Activated CD4-positive, CD25-positive, alpha-beta regulatory T cell treated with anti-CD3 and anti-CD28 coated beads, Interleukin-2, amount 50 U/mL, for 72 hours (primary cell): ENCODE measurements around the gene GLIS1.

Experiments
- DNase-seq: peaks from one replicate; pipeline ENCODE4 v3.0.0; 2021

The GLIS1 gene

GRCh38 chr1:53669621-53670191 lies 69.3 kb downstream of the GLIS1 start:
- DNase-seq = no peak

DNA sequence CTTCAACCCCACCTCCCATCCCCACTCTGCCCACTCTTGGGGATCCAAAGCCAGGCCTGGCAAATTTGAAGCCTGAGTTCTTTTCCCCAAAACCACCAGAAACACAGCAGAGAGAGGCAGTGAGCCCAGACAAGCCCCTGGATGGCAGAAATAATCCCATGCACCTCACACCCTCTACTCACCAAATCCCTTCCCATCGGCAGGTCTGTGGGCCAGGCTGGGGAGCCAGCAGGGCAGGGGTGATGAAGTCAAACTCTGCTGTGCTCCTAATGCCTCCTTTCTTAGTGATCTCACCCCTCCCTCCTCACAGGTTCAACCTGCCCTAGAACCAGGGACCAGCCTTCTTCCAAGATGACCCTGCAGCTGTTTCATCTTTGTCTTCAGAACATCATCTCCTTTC lies 72.4 kb downstream of the GLIS1 start:
- no peak for DNase-seq

DNA sequence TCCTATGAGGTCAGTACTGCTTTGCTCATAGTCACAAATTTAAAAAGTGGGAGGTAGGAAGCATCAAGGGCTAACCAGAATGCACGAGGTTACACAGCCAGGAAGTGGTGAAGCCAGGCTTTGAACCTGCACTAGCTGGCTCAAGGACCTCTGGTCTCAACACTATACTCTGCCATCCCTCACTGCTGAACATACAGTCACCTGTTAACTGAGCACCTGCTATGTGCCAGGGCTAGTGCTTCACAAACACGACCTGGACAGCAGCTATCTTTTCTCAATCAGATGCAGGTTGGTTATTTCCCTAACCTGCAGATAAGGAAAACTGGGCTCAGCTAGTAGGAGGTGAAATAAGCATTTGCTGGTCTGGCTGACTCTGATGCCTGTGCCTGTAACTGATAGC lies 73.0 kb downstream of the GLIS1 start:
- no peak for DNase-seq

DNA sequence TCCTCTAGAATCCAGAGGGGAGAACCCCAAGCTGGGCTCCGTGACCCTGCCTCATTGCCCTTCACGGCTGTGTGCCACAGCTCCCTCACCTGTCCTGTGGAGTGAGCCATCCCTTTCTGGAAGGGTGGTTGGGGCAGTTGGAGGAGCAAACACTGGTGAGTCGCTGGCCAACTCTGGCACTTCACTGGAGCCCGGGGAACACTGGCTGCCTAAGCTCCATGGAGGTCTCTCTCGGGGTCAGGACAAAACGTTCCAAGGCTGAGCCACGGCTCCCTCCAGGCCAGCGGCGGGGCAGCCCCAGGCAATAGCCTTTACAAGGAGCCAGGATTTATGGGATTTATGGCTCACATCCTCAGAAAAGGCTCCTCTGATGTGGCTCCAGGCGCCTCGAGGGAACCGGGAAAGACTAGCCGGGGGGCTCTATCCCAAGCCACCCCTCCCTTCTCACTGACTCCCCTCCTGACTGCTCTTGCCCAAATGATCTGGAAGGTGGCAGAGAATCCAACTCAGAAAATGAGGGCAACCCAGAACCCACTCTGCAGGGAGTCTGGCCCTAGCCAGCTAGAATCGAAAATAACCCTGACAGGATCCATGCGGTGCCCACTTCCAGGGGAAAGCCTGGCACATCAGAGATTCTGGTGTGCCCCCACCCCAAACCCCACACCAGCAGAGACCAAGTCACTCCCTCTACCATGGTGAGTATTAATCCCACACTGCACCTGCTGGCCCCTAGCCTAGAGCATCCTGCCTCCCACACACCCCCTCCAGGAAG lies 75.2 kb downstream of the GLIS1 start:
- no peak for DNase-seq

GRCh38 chr1:53662951-53663350 lies 76.0 kb downstream of the GLIS1 start:
- DNase-seq = no peak

DNA sequence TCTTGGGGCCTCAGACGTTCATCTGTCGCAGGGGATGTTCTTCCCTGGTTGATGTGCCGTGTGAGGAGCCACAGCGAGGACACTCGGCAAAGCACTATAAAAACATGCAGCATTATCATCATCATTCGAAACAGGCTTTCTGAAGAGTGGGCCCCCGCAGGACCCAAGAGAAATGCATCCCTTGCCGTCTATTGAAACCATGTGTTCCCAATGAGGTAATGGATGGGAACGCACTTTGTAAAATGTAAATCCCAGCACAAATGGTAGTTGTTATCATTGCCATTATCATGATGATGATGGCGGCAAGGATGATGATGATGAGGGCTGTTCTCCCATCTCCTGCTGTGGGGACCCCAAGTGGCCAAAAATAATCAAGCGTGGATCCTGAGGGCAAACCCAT lies 76.8 kb downstream of the GLIS1 start:
- no peak for DNase-seq

GRCh38 chr1:53661496-53661895 lies 77.5 kb downstream of the GLIS1 start:
- DNase-seq = no peak

GRCh38 chr1:53660666-53661065 lies 78.3 kb downstream of the GLIS1 start:
- DNase-seq = no peak

GRCh38 chr1:53659436-53659835 lies 79.5 kb downstream of the GLIS1 start:
- no peak for DNase-seq

- no peak for DNase-seq
These were observed 80.3 kb downstream of the GLIS1 start for GRCh38 chr1:53658489-53659230.

- no peak for DNase-seq
These were observed 81.0 kb downstream of the GLIS1 start for GRCh38 chr1:53657891-53658396.

- no peak for DNase-seq
These were observed 81.5 kb downstream of the GLIS1 start for GRCh38 chr1:53657531-53657805.

DNA sequence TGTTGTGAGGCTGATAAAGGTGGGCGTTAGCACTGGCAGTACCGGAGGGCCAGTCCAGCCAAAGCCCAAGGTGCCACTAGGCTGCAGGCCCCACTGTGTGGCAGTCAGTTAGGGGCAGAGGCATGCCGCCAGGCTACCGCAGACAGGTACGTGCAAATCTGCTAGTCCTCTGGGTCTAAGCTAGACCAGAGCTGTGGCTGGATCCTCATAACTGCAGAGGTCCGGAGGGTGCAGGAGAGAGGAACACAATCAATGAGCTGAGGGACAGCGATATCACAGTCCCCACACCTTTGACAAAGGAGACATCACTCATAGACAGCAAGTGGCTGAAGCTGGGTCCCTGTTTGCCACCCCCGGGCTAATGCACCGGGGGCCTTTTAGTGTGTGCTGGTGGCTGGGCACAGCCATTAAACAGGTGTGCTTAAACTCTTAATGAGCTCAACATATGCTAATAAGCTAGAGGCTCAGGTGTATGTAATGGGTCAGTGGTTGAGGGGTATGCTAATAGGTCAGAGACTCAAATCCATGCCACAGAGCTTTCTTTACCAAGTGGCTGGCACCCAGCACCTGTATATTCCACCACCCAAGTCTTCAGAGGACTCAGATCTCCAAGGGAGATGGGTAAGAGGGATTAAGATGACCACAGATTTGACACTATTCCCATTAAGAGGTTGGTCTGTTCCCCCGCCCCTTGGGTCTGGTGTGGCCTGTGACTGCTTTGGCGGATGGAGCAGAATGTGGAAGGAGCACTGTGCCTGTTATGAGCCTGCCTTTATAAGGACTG lies 82.0 kb downstream of the GLIS1 start:
- no peak for DNase-seq

- DNase-seq = no peak
These were observed 82.8 kb downstream of the GLIS1 start for GRCh38 chr1:53655931-53656746.

DNA sequence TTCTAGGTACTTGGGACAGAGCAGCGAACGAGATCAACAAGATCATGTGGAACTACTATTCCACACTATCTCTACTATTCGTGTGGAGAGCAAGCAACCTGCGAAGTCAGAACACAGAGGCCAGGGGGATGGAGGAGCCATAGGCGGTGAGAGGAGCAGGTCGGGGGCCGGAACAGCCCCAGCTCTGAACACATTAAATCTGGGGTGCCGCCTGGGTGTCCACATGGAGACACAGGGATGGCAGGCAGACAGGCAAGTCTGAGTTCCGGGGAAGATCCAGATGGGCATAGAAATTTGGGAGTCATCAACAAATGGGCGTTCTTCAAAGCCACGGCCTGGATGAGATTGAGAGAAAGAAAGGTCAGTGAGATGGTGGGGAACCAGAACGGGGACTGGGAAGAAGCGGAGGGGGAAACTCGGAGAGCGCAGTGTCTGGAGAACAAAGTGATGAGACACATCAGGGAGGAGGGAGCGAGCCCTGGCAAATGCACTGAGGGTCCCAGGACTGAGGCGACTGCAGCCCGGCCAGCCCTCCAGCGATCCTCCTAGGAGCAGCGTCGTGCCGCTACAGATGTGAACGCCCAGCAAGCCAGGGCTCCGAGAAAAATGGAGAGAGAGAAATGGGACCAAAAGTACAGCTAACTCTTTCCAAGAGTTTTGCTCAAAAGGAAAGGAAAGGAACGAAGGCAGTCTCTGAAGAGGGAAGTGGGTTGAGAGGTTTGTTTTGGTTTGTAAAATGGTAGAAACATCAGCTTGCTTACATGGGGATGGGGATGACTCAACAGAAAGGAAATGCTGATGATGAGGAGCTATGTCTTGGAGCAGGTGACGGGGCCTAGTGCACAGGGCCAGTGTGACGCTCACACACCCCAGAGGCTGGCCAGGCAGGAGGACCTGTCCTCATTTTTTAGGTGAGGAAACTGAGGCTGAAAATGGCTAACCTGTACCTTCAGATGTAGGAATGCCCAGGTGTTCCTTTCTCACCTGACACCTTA lies 84.5 kb downstream of the GLIS1 start:
- DNase-seq = no peak

GRCh38 chr1:53653631-53654030 lies 85.3 kb downstream of the GLIS1 start:
- DNase-seq = no peak

DNA sequence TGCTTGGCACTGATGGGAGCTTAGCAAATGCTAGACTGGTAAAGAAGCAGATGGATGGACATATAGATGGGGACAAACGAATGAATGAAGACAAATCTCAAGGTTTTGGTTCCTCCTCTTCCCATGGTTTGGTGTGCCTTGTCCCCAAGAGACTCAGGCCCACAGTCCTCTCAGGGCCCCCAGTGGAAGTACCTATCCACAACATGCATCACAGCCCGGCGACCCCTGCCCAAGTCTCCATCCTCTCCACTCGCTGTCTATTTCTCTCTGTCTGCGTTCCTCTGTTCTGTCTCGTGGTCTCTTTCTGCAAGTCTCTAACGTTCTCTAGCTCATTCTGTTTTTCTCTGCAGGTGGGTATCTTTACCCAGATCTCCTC lies 85.8 kb downstream of the GLIS1 start:
- no peak for DNase-seq

DNA sequence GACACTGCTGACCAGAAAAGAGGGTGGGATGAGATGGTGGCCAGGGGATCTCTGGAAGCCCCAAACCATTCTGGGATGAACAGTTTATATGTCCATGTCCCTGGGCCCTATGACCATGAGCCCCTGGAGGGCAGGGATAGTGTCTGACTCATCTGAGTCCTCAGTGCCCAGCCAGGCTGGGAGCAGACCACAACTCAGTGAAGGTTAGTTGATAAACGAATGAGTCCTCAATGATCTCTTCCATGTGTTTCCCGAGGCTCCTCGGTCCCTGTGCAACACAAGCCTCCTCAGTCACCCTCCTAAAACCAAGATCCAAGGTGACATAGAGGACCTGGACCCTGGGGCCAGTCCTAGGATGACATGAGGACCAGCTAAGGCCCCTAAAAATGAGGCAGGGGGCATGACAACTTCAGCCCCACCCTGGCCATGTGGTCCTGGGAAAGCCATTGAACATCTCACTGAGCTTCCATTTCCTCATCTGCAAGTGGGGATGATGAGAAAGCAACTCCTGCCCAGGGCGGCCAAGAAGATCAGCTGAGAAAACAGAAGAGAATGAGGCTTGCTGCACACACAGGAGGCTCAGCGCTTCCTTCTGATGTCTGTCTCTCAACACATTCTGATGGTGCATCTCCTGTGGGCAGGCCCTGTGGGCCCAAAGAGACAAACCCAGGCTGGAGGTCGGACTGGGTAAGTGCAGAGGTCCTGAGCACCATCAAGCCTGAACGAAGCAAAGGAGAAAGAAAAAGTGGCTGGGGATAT lies 86.3 kb downstream of the GLIS1 start:
- no peak for DNase-seq

GRCh38 chr1:53651356-53651755 lies 87.6 kb downstream of the GLIS1 start:
- DNase-seq = no peak

DNA sequence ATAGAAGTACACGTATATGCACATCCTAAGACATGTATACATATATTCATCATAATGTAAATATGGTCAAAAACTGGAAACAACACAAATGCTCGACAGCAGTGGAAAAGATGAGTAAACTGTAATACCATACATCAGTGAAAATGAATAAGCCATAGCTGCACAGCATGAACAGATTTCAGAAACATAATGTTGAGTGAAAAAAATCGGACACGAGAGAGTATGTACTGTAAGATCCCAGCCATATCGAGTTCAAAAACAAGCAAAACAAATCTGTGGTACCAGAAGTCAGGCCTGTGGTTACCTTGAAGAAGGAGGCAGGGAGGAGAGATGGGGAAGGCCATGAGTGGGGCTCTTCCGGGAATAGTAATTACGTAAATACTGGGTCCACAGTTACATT lies 90.4 kb downstream of the GLIS1 start:
- DNase-seq = no peak
